Stomach (tissue), 4 donors: Measurements from ENCODE around the gene ASPG.

Experiments used
- EP300 ChIP-seq: sonication (generic); formaldehyde crosslinking; IDR thresholded peaks from one replicate; pipeline ENCODE4 v1.6.1; 2017; ENCODE audit warnings: antibody characterized with exemption
- TF ChIP-seq, protein P1 (sequence below), 7 experiments: fragments of 450-650 bp in 4 of 7; fragments of 200-600 bp in 3 of 7; sonication (generic) in 3 of 7; IDR thresholded peaks; one replicate each; pipeline ENCODE4 v1.5.1; 2016 to 2019; ENCODE audit warnings: antibody characterized with exemption in 7 of 7, control low read depth in 2 of 7, mild to moderate bottlenecking in 1 of 7

DNA sequence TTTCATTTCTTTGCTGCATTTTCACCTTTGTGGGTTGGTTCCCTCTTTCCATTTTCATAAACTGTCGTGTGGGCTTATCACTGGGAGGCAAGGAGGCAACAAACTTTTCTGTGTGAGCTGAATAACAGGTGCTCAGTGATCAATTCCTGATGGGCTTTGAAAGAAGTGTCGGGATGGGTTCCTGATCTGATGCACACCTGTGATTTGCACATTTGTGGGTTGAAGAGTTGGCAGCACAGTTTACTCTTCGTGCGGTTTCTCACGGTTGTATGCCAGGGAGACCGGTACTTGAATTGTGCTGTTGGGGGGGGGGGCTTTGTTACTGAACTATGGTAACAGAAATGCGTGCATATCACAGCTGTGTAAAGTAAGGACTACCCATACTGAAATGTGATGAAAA lies 16.0 kb upstream of the ASPG start:
- TF ChIP-seq, protein P1, sequence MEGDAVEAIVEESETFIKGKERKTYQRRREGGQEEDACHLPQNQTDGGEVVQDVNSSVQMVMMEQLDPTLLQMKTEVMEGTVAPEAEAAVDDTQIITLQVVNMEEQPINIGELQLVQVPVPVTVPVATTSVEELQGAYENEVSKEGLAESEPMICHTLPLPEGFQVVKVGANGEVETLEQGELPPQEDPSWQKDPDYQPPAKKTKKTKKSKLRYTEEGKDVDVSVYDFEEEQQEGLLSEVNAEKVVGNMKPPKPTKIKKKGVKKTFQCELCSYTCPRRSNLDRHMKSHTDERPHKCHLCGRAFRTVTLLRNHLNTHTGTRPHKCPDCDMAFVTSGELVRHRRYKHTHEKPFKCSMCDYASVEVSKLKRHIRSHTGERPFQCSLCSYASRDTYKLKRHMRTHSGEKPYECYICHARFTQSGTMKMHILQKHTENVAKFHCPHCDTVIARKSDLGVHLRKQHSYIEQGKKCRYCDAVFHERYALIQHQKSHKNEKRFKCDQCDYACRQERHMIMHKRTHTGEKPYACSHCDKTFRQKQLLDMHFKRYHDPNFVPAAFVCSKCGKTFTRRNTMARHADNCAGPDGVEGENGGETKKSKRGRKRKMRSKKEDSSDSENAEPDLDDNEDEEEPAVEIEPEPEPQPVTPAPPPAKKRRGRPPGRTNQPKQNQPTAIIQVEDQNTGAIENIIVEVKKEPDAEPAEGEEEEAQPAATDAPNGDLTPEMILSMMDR (IDR thresholded peaks at IDR 0.05): no peak
- TF ChIP-seq EP300: no peak
